Endometrial microvascular endothelial cells (primary cell): ENCODE results near the gene TCTN3. TPM values are rescaled to one million over a fixed set of nuclear protein-coding genes. Genes with fewer than 3 reads are reported as not detected.
"Not testable (repeated sequence)": the region's sequence is repeated elsewhere in the genome, so short reads cannot be mapped to it uniquely, and the experiment has no call there.

ENCODE experiments used
- in situ Hi-C: cut with HindIII; loops from 2 replicates; pipeline ENCODE4 v1.10.0; 2017; ENCODE audit warnings: low sequenced_read_pairs, low pct_unique_long_range_greater_than_20kb; ENCODE audit errors: inconsistent ontology term
- total RNA-seq: library from RNA; depleted of rRNA; stranded (reverse); fragments of >200 nt; gene quantifications from one replicate; pipeline ENCODE4 v1.2.3, GENCODE V29; 2015; ENCODE audit errors: inconsistent ontology term

Gene TCTN3, protein sequence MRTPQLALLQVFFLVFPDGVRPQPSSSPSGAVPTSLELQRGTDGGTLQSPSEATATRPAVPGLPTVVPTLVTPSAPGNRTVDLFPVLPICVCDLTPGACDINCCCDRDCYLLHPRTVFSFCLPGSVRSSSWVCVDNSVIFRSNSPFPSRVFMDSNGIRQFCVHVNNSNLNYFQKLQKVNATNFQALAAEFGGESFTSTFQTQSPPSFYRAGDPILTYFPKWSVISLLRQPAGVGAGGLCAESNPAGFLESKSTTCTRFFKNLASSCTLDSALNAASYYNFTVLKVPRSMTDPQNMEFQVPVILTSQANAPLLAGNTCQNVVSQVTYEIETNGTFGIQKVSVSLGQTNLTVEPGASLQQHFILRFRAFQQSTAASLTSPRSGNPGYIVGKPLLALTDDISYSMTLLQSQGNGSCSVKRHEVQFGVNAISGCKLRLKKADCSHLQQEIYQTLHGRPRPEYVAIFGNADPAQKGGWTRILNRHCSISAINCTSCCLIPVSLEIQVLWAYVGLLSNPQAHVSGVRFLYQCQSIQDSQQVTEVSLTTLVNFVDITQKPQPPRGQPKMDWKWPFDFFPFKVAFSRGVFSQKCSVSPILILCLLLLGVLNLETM
- 59.9 TPM for total RNA-seq

DNA sequence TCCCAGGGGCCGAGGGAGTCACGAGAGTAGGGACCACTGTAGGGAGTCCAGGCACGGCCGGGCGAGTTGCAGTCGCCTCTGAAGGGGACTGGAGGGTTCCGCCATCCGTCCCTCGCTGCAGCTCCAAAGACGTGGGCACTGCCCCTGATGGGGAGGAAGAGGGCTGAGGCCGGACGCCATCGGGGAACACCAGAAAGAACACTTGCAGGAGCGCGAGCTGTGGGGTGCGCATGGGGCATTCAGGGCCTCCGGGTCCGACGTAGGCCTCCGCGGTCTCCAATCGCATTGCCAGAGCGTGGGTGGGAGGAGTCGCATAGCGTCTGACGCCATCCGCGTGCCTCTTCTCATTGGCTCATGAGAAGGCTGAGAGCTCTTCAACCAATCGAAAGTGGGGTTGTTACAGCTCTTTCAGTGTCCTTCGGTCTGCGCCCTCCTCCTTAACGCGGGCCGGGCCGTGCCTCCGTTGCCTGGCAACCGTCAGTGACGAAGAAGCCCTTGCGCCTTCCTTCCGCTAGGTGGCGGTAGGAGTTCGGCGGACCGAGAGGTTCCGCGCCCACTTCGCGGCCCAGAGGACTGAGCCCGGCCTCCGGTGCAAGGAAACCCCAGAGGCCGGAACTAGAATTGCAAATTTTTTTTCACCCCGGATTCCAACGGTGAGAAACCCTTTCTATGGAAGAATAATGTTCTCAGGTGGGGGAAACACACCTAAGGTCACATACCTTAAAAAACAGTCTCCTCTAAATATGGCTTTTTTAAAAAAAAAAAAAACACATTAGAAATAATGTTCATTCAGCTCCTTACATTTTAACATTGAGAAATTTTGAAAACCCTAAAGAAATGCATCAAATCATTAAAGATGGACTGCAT is at the start of gene TCTN3:
TCTN3 (minus strand) TSS at position 260 of the 867 bp plus-strand sequence; CDS start at position 232, 28 bp downstream.
- in situ Hi-C loops: loop anchor here (25.0 kb wide), 1 partner anchor 168 kb away; no protein-coding TSS in a partner anchor

DNA sequence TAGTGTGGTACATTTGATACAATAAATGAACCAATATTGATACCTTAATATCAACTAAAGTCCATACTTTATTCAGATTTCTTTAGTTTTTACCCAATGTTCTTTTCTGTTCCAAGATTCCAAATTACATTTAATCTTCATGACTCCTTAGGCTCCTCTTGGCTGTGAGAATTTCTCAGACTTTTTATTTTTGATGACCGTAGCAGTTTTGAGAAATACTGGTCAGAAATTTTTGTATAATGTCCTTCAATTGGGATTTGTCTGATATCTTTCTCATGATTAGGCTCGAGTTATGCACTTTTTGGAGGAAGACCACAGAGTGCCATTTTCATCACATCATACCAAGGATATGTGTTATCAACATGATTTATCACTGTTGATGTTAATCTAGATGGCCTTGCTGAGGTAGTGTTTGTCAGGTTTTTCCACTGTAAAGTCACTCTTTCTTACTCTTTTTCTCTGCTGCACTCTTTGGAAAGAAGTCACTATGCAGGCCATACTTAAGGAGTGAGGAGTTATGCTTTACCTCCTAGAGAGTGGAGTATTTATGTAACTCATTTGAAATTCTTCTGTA is 49.3 kb upstream of the TCTN3 start:
- in situ Hi-C loops: no loop called here

DNA sequence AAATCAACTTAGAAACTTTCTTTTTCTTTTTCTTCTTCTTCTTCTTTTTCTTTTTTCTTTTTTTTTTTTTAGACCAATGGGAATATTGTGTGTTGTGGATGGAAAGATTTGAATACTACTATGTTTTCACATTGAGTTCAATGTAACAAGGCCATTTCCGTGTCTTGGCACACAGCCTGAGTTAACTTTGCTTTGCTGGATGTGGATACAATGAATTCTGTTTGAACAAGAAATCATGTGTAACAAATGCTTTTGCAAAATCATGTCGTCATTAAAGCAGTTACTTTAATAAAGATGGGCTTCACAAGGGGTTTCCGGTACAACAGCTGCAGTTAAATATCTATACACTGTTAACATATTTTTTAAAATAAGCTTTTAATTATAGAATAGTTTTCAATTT is 48.8 kb upstream of the TCTN3 start:
- in situ Hi-C loops: no loop called here

DNA sequence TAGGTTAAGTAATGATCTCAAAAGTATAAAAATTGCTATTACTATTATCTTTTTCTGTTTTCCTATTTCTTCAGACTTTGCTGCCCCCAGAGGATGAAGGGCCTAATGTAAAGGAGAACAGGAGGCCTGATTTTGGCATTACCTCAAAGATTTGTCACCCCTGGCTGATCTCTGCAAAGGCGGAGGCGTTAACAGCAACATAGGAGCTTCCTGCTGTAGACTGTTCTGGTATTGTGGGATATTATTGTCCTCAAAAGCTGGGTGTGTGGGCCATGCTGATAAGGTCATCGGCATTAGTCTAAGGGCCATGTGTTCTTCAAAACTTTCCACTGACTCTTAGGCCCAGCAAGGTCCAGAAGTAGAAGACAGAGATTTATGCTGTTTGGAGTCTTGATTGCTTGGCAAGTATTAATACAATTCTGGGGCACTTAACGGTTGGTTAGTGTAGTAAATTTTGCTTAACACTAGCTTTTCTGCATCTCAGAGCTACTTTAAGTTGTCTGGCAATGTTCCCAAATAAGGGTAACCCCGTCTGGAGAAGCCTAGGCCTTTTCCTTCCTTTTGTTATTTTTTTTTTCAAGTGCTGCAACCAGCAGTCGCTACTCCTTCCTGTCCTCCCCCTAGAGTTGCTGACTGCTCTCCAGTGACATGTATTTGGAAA is 48.2 kb upstream of the TCTN3 start:
- in situ Hi-C loops: no loop called here

DNA sequence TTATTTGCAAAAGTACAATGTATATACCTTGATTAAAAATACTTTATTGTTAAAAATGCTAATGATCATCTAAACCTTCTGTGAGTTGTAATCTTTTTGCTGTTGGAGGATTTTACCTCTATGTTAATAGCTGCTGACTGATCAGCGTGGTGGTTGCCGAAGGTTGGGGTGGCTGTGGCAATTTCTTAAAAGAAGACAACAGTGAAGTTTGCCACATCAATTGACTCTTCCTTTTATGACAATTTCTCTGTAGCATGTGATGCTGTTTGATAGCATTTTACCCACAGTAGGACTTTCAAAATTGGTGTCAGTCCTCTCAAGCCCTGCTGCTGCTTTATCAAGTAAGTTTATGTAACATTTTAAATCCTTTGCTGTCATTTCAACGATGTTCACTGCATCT is 45.3 kb upstream of the TCTN3 start:
- in situ Hi-C loops: no loop called here

DNA sequence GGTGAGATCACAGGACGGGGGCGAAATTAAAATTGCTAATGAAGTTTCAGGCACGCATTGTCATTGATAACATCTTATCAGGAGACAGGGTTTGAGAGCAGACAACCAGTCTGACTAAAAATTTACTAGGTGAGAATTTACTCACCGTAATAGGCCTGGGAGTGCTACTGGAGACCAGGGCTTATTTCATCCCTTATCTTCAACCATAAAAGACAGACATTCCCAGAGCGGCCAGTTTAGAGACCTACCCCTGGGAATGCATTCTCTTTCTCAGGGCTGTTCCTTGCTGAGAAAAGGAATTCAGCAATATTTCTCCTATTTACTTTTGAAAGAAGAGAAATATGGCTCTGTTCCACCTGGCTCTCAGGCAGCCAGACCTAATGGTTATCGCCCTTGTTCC is 39.2 kb upstream of the TCTN3 start:
- in situ Hi-C loops: not testable (repeated sequence)

DNA sequence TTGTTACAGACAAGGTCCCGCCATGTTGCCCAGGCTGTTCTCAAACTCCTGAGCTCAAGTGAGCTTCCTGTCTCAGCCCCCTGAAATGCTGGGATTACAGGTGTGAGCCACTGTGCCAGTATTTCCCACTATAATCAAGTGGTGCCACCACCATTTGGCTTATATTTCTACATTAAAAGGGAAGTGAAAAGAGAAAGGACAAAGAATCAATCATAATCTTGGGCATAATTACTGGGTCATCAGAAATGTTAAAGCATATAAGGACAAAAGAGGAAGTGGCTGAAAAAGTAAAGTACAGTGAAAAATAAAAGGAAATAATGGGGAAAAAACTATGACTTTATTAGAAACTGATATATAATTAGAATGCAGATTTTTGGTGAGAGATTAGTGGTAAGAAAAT is 36.5 kb upstream of the TCTN3 start:
- in situ Hi-C loops: no loop called here

DNA sequence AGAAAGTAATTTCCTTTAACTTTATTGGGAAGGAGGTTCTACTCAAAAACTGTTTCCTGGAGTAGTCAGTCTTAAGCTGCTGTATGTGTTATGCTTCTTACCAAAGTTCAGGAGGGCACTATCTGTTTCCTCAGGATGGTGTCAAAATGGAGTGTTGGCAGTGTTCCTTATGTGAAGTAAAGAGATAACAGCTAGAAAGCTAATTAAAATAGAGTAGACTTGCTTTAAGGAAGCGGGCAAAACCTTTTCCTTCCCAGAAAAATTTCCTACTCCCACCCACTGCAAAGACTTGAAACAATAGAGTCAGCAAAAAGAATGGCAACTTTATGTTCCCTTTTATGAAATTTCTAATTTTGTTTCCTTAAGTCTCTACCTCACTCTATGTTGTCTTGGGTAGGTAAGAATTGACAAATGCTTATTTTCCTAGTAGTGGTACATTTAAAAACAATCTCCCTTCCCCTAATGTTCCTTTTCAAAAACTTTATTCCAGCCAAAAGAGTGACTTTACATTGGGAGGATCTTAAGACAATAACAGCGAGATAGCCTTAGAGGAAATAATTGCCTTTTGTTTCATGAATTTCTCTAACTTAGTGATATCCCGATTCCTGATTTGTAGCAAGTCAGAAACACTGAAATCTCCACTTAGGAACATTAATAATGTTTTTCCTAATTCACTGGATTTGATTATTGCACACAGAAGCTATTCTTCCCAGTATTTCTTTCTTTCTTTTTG is 35.8 kb upstream of the TCTN3 start:
- in situ Hi-C loops: no loop called here

DNA sequence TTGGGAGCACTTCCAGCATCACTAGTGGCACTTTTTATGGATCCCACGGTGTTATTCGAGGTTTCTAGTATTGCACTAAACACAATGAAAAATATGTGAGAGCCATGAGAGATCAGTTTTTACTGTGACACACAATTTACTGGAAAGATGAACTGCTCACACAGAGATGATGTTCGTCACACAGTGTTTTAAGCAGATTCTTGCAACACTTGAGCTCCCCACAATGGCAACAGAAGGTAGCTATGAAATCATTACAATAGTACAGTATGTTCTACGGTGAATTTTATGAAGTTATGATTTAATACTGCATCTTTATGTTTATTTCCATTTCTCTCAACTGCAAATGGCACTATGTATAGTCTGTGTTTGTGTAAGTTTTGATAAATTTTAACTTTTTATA is 34.8 kb upstream of the TCTN3 start:
- in situ Hi-C loops: no loop called here

DNA sequence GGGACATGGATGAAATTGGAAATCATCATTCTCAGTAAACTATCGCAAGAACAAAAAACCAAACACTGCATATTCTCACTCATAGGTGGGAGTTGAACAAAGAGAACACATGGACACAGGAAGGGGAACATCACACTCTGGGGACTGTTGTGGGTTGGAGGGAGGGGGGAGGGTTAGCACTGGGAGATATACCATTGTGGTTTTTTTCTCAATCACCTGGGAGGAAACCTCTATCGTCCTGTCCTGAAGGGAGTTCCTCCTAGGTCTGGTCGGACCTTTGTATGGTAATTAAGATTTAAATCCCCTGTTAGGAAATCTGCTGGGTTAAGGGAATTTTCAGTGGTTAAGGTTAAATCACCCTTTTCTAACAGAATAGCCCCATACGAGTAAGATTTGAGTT is 28.8 kb upstream of the TCTN3 start:
- in situ Hi-C loops: not testable (repeated sequence)

DNA sequence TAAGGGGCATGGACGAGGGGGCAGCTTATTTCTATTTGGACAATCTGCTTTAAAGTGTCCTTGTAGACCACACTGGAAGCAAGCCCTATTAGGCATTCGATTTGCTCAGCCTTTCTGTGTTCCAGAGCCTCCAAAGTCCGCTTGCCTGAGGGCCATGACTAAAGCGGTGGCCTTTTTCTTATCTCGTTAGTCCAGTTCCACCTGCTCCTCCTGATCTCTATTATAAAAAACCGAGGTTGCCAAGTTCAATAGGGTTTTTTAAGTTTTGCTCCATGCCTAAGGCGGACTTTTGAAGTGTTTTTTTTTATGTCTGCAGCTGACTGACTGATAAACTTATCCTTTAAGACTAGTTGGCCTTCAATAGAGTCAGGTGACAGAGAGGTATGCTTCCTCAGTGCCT is 27.0 kb upstream of the TCTN3 start:
- in situ Hi-C loops: not testable (repeated sequence)

DNA sequence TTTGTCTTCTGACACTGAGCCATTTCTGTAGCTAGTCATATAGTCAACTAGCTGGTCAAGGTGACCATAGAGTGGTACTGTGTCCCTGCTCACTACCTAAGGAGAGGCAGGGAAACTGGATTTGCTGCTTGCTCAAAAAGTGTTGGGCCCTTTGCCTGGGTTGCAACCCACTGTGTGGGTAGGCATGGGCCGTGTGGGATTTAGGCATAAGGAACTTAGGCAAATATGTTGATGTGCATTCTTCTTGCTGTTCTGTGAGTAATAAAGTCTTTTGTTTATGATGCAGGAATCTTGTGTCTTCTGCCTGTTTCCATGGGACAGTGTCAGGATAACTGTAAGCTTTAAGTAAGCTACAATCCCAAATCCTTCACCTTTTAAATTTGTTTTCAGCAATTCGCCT is 23.1 kb upstream of the TCTN3 start:
- in situ Hi-C loops: no loop called here

DNA sequence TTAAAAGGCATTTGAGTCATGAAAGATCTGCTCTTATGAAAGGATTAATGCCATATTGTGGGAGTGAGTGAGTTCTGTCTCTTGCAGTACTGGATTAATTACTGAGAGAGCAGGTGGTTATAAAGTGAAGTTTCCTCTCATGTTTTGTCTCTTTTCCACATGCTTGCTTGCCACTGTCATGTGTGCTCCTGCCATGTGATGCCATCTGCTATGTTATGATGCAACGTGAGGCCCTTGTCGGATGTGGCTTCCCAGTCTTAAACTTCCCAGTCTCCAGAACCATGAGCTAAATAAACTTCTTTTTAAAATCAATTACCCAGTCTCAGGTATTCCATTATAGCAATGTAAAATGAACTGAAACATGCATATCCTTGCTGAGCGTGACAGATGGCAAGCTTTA is 22.7 kb upstream of the TCTN3 start:
- in situ Hi-C loops: no loop called here

DNA sequence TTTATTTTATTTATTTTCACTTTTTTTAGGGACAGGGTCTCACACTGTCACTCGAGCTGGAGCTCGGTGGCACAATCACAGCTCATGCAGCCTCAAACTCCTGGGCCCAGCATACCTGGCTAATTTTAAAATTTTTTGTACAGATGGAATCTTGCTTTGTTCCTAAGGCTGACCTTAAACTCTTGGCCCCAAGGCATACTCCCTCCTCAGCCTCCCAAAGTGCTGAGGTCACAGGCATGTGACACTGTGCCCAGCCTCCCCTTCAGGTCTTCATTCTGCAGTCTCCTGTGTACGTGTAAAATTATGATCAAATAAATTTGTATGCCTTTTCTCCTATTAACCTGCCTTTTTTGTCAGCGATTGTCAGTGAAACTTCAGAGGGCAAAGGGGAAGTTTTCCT is 17.8 kb upstream of the TCTN3 start:
- in situ Hi-C loops: no loop called here

DNA sequence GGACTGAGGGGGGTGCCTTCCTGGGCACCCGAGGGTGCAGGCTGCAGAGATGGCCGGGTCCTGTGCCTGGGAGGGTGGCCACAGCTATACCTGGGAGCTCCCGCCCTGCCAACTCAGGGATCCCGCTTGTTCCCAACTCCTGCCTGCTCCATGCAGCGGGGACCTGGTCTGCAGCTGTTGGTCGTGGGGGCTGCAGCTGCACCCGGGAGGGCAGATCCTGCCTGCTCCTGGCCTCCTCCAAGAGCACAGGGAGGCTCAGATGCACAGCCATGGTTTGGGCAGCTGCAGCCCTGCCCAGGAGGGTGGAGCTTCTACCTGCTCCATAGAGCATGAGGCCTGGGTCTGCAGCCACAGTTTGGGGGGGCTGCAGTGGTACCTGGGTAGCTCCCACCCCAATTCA is 13.3 kb upstream of the TCTN3 start:
- in situ Hi-C loops: no loop called here

DNA sequence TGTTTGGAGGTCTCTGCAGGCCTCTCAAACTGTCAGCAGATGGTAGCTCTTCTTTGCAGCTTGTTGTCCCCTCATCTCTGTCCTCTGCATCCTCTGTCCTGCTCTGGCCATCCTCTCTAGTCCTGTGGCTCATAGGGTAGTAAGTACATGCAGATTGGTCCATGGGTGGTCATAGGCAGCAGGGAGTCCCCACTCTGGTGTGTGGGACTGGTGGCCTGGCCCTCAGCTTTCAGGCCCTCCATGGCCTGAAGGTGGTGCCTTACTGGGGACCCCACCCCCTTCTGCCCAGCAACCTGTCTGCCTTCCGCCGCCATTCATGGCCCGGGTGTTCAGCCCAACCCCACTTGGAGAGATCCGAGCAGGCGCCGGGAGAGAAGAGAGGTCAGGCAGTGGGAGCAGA is 12.8 kb upstream of the TCTN3 start:
- in situ Hi-C loops: no loop called here

DNA sequence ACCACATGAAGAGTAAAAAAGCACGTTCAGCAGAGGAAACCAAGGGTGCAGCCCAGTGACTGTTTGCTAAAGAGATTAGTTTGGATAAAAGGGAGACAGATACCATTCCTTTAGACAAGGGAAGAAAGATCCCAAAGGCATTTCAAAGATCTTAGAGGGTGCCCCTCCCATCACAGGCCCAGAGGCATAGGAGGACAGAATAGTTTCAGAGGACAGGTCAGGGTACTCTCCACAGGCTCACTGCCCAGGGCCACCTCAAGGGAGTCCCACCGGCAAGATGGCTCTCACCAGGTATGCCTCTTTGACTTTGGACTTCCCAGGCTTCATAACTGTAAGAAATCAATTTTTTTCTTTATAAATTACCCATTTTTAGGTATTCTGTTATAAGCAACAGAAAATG is 4.7 kb upstream of the TCTN3 start:
- in situ Hi-C loops: loop anchor here (25.0 kb wide), 1 partner anchor 164 kb away; no protein-coding TSS in a partner anchor

DNA sequence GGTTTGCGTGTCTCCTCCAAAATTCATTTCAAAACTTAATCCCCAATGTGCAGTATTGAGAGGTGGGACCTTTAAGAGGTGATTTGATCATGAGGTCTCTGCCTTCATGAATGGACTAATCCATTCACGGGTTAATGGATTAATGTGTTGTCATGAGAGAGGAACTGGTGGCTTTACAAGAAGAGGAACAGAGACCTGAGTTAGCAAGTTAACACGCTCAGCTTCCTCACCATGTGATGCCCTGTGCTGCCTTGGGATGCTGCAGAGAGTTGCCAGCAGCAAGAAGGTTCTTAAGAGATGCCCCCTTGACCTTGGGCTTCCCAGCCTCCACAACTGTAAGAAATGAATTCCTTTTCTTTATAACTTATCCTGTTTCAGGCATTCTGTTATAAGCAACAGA is 3.7 kb upstream of the TCTN3 start:
- in situ Hi-C loops: loop anchor here (25.0 kb wide), 1 partner anchor 165 kb away; no protein-coding TSS in a partner anchor
